SKM-1 treated with dmso at 0.1 percent for 144 hours (cell line): Measurements from ENCODE around the gene TMEM125.

ENCODE experiments used
- DNase-seq: peaks from one replicate; lab custom pipeline; 2025; ENCODE audit not compliant: unreplicated experiment; lab: John Stamatoyannopoulos, UW

The TMEM125 gene

DNA sequence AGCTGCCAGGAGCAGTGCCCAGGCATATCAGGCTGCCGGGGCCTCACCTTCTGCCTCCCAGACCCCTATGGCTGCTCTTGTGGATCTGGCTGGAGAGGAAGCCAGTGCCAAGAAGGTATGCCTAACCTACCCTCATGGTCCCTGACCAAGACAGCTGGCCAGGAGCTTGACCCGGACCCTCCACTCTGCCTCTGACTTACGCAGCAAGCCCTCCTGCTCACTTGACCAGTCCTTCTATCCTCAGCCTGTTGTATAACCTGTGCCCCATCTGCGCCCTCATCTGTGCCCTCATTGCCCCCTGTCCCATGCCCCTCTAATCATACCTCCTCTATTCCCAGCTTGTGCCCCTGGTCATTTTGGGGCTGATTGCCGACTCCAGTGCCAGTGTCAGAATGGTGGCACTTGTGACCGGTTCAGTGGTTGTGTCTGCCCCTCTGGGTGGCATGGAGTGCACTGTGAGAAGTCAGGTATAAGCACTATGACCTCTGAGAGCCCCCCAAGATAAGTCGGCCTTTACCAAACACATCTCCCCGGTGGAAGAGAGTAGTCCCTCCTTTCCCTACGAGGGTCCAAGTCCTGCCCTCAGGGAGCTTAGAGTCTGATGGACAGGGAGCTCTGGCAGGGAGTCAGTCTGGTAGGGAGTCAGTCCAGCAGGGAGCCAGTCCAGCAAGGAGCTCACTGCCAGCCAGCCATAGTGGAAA lies 37.8 kb downstream of the TMEM125 start:
- DNase-seq = no peak

GRCh38 chr1:43308635-43309404 lies 39.0 kb downstream of the TMEM125 start:
- no peak for DNase-seq

DNA sequence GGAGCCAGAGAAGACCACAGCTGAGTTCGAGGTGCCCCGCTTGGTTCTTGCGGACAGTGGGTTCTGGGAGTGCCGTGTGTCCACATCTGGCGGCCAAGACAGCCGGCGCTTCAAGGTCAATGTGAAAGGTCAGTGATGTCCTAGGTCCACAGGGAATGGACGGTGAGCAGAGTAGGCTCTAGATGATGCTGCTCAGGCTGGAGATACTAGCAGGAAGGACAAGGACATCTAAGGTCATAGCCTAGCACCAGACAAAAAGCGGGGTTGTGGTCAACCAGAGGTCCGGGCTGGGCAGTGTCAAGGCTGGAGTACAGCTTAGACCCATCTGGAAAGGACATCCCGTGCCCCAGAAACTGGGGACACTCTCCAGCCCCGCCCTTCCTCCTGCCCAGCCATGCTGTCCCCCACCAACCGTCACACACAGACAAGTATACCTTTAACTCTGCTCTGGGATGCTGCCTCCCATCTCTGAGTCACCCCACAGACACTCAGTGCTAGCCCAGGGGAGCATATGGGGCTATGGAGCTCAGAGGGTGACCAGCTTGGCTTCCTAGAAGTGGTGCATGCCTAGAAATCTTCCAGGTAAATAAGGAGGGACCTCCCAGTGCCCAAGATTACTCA lies 39.7 kb downstream of the TMEM125 start:
- DNase-seq = no peak

- DNase-seq = no peak
Measured at GRCh38 chr1:43311521-43311920, 41.7 kb downstream of the TMEM125 start.

- no peak for DNase-seq
Measured at GRCh38 chr1:43312212-43312623, 42.4 kb downstream of the TMEM125 start.

DNA sequence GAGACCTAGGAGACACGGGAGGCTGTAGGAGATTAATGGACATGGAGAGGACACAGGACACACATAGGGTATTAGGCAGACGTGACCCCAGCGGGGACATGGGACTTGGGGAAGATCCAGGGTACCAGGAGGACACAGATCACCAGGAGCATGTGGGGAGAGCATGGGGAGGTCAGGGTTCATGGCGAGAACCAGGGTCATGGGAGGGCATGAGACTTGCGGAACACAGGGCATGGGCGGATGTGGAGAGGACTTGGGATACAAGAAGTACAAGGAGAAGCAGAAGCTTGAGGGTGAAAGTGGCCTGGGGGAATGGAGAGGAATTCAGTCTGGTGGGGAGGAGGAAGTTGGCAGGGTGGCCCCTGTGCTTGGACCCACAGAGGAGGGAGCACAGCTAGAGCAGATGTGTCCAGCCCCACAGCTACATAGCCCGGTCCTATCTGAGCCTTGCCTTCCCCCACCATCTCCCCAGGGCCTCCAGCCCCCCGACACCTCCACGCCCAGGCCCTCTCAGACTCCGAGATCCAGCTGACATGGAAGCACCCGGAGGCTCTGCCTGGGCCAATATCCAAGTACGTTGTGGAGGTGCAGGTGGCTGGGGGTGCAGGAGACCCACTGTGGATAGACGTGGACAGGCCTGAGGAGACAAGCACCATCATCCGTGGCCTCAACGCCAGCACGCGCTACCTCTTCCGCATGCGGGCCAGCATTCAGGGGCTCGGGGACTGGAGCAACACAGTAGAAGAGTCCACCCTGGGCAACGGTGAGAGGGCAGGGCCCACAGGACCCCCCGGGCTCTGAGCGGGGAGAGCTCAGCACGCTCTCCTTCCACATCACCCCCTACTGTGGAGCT lies 43.1 kb downstream of the TMEM125 start:
- no peak for DNase-seq

- no peak for DNase-seq
Measured at GRCh38 chr1:43313771-43314170, 44.0 kb downstream of the TMEM125 start.

DNA sequence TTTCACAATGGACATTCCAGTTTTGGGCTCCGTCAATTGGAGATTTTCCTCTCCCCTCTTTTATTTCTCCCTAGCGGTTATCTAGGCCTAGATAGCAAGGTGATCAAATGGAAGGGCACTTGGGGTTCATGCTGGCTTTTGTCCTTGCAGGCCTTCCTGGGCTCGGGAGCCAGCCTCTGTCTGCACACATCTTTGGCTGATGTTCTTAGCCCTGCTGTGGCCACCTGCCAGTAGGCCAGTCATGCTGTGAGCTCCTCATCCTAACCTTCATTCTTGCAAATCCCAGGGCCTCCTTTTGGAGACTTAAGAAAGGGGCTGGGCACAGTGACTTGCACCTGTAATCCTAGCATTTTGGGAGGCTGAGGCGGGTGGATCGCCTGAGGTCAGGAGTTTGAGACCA lies 44.5 kb downstream of the TMEM125 start:
- no peak for DNase-seq

DNA sequence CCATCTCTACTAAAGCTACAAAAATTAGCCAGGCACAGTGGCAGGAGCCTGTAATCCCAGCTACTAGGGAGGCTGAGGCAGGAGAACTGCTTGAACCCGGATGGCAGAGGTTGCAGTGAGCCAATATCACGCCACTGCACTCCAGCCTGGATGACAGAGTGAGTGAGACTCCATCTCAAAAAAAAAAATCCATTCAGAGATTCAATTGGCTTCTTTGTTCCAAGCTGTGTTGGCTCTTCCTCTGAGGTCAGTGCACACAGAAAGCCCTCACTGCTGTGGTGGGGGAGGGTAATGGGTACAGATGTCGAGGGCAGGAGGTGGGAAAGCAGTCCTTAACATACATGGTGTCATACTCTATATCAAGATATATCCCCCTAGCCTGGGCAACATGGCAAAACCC lies 45.7 kb downstream of the TMEM125 start:
- no peak for DNase-seq

DNA sequence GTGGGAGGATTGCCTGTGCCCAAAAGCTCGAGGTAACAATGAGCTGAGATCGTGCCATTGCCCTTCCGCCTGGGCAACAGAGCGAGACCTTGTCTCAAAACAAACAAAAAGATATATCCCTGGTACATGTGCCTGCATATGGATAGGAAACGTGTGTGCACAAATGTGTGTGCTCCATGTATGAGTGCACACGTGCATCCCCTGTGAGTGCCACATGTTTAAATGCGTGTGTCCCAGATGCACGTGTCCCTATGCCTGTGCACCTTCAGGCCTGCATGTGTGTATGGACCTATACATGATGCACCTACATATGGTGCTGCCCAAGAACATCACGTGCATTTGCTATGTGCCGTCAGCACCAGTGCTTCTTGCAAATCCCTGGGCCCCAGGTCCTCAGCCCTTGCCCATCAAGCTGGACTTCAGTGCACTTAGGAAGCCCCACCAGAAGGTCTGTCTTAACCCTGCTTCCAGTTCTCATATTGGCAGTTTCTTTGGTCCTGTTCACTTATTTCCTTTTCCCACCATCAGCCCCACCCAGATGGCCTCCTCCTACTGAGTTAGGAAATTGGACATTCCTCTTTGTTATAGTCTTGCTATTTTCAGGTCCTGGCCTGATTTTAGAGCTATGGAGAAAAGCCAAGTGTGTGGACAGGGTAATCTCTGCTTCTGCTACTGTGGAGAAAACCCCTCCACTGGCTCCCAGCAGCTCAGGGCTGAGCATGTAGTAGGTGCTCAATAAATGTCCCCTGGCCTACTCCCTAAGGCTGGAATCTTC lies 46.4 kb downstream of the TMEM125 start:
- no peak for DNase-seq

GRCh38 chr1:43316738-43317520 lies 47.1 kb downstream of the TMEM125 start:
- no peak for DNase-seq

GRCh38 chr1:43317817-43318471 lies 48.2 kb downstream of the TMEM125 start:
- DNase-seq = no peak

DNA sequence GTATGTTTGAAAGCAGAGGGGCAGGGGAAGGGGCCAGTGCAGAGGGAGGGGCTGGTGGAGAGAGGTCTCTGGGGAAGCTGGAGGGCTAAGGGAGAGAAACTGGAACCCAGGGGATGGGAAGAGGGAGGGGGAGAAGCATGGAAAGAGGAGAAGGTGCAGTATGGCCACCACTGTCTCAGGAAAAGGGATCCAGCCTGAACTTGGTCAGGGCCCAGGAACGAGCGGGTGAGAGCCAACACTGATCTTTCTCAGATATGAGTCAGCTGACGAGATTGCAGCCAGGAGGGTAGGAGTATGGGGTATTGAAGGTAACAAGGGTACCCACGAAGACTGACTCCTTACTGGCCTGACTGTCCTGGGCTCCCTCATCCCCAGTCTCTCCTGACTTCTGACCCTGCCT lies 49.0 kb downstream of the TMEM125 start:
- no peak for DNase-seq

GRCh38 chr1:43319288-43319687 lies 49.5 kb downstream of the TMEM125 start:
- no peak for DNase-seq

GRCh38 chr1:43319766-43320165 lies 50.0 kb downstream of the TMEM125 start:
- no peak for DNase-seq

- no peak for DNase-seq
Measured at GRCh38 chr1:43321331-43321891, 51.6 kb downstream of the TMEM125 start.

GRCh38 chr1:43322506-43322905 lies 52.7 kb downstream of the TMEM125 start:
- DNase-seq = no peak
